DND-41 (cell line): ENCODE data around the gene PIAS1.

Experiments used
- CTCF ChIP-seq: IDR thresholded peaks from 2 replicates; pipeline ENCODE4 v1.5.1; 2012; ENCODE audit warnings: borderline replicate concordance, low read length, moderate library complexity, mild to moderate bottlenecking; ENCODE audit not compliant: poor library complexity, severe bottlenecking; ENCODE audit errors: extremely low read depth
- EZH2 ChIP-seq: IDR thresholded peaks from 3 replicates; pipeline ENCODE4 v1.6.1; 2012; ENCODE audit warnings: borderline replicate concordance, low read depth, mild to moderate bottlenecking, moderate library complexity, low read length, inconsistent platforms; ENCODE audit not compliant: severe bottlenecking

- TF ChIP-seq CTCF (no peak), EZH2 (no peak)
These were observed 46.1 kb downstream of the PIAS1 start for GRCh38 chr15:68100194-68100593.
